ENCODE data around the gene TDRD7.

DNA sequence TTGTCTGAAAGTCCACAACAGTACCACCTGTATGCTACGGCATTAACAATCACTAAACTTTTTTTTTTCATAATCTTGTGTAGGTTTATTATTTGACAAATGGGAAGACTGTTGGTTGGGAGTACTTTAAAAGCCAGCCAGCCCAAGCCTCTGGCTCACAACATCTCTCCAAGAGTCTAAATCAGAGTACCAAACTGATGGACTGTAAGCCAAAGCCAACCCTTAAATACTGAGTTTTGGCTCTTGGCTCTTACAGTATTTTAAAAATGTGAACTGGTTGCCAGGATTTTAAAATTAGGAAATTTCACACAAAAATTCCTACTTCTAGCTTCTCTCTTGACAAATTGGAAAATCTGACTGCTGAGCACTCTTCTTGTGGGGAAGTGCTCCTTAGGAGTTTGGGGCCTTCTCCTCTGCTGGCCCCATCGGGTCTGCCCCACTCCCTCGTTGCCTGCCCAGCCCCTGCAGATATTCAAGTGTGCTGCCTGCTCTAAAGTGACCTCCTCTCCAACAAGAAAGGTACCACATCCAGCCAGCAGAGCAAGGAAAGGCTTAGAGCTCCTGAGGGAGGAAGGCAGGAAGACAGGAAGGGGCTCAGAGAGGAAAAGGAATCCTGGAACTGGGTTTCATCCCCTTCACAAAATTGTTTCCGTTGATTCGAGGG, 67.7 kb downstream of the TDRD7 start:
- TF ChIP-seq, protein P1, sequence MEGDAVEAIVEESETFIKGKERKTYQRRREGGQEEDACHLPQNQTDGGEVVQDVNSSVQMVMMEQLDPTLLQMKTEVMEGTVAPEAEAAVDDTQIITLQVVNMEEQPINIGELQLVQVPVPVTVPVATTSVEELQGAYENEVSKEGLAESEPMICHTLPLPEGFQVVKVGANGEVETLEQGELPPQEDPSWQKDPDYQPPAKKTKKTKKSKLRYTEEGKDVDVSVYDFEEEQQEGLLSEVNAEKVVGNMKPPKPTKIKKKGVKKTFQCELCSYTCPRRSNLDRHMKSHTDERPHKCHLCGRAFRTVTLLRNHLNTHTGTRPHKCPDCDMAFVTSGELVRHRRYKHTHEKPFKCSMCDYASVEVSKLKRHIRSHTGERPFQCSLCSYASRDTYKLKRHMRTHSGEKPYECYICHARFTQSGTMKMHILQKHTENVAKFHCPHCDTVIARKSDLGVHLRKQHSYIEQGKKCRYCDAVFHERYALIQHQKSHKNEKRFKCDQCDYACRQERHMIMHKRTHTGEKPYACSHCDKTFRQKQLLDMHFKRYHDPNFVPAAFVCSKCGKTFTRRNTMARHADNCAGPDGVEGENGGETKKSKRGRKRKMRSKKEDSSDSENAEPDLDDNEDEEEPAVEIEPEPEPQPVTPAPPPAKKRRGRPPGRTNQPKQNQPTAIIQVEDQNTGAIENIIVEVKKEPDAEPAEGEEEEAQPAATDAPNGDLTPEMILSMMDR (IDR thresholded peaks at IDR 0.05) = no peak
- TF ChIP-seq POLR2A (IDR thresholded peaks at IDR 0.05) = no peak
